ENCODE measurements around the gene KCNJ10.

The KCNJ10 gene

DNA sequence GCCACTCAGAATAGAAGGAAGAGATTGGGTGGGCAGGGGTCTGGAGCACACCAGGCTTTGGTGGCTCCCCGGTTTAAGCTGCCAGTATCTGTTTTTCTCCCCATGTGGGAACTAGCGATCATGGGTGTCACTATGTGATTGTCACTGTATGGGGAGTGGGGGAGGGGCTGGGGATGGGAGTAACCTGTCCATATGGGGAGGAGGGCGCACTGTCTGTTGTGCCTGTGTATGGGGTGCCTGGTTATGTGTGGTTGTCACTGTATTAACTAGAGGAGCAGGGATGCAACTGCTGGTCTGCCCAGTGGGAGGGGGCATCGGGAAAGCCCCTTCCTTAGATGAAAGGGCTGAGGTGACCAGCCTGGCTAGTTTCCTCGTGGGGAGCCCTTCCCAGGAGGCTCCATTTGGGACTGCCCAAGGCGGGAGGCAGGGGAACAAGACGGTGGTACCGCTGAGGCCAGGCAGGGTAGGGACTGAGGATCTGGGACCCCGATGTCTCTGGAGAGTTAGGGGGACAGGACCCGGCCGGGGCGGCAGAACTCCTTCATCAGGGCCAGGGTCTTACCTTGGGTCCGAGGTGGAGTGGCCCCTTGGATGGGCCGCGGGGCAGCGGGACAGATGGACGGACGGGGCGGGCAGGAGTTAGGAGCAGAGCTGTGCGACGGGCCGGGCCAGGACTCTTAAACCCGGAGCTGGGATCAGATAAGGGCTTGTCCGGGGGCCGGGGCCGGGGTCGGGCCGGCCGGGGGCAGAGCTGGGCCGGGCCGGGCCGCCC lies at the start of gene KCNJ10:
KCNJ10 (minus strand) TSS at position 701 of the 772 bp plus-strand sequence. CDS start 27,628 bp downstream, outside the sequence.
- Histone ChIP-seq H3K4me3 (ENCODE audit: low read depth in 1 of 2, low read length in 2 of 2) (peak within 1 kb of the TSS; percentile 43 to 80; a peak in 3 of 4 replicates), H4K20me1 (ENCODE audit: insufficient read depth, low read length) (no peaks in the 10 kb centered on the region), H2AFZ (ENCODE audit: low read depth, low read length) (peak within 1 kb of the TSS; percentile 96), H3K79me2 (ENCODE audit: insufficient read depth, low read length) (no peaks in the 10 kb centered on the region), H3K4me1 (ENCODE audit: insufficient read depth, low read length) (peaks cover 19% of the 10 kb centered on the region), H3K4me2 (ENCODE audit: insufficient read depth, low read length) (peak within 1 kb of the TSS; percentile 91), H3K27ac (ENCODE audit: low read length) (peak within 1 kb of the TSS; percentile 38; the same call in 1 of the 2 replicates), H3K27me3 (ENCODE audit: insufficient read depth, low read length, poor library complexity) (peaks cover 2% of the 10 kb centered on the region), H3K9me3 (ENCODE audit: insufficient read depth, low read length, severe bottlenecking) (no peaks in the 10 kb centered on the region), H3K9ac (ENCODE audit: low read depth, low read length) (peak within 1 kb of the TSS; percentile 54), H3K36me3 (ENCODE audit: insufficient read depth, low read length) (no peaks in the 10 kb centered on the region)
- ATAC-seq (ENCODE audit: insufficient read depth, low read depth) (0 out of 3 replicates have a peak, but pooled peaks have one; percentile 0), DNase-seq (no peak)
- peak; percentile 29 for TF ChIP-seq EZH2 (IDR thresholded peaks at IDR 0.05; ENCODE audit: borderline replicate concordance, low read depth, low read length, severe bottlenecking)
- TF ChIP-seq CTCF (IDR thresholded peaks at IDR 0.05; ENCODE audit: borderline replicate concordance, extremely low read depth, low read length, poor library complexity, severe bottlenecking): no peak

GRCh38 chr1:160118928-160119327 lies 49.0 kb upstream of the KCNJ10 start:
- H3K27me3 ChIP-seq (ENCODE audit: insufficient read depth, low read length, poor library complexity): peaks cover 35% of the 10 kb centered on the region
- no peaks in the 10 kb centered on the region for H3K9me3 ChIP-seq (ENCODE audit: insufficient read depth, low read length, severe bottlenecking)
- H2AFZ ChIP-seq (ENCODE audit: low read depth, low read length): no peak overlapping the region
- H3K36me3 ChIP-seq (ENCODE audit: insufficient read depth, low read length): no peaks in the 10 kb centered on the region
- no peaks in the 10 kb centered on the region for H3K4me1 ChIP-seq (ENCODE audit: insufficient read depth, low read length)
- TF ChIP-seq CTCF (IDR thresholded peaks at IDR 0.05; ENCODE audit: borderline replicate concordance, extremely low read depth, low read length, poor library complexity, severe bottlenecking): no peak
- TF ChIP-seq EZH2 (IDR thresholded peaks at IDR 0.05; ENCODE audit: borderline replicate concordance, low read depth, low read length, severe bottlenecking): no peak
- H3K4me3 ChIP-seq (ENCODE audit: low read depth in 1 of 2, low read length in 2 of 2): no peak overlapping the region
- DNase-seq: no peak
- no peak for ATAC-seq (ENCODE audit: insufficient read depth, low read depth)
- no peaks in the 10 kb centered on the region for H3K79me2 ChIP-seq (ENCODE audit: insufficient read depth, low read length)
- no peak overlapping the region for H3K4me2 ChIP-seq (ENCODE audit: insufficient read depth, low read length)
- H4K20me1 ChIP-seq (ENCODE audit: insufficient read depth, low read length): no peaks in the 10 kb centered on the region
- no peak overlapping the region for H3K9ac ChIP-seq (ENCODE audit: low read depth, low read length)
- H3K27ac ChIP-seq (ENCODE audit: low read length): no peak overlapping the region

DNA sequence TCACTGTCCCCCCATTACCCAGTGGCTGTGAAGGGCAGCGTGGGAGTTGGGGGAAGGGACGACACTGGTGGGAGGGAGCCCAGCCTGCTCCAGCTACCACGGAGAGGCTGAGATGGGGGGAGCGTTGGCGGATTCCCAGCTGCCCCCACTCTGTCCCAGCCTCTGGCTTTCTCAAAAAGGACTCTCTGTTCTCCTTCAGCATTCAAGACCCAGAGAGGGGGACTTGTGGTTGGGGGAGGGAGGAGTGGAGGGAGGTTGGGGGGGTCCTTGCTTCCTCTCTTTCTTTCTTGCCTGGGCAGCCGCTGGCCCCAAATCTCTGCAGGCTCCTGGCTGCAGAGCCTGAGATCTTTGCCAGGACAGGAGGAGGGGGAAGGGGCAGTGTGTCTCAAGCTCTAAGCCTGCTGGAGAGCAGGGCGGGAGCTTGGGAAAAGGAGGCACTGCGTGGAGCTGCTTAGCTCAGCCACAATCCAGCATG lies 47.8 kb upstream of the KCNJ10 start:
- no peak overlapping the region for H3K4me3 ChIP-seq (ENCODE audit: low read depth in 1 of 2, low read length in 2 of 2)
- no peak overlapping the region for H3K4me2 ChIP-seq (ENCODE audit: insufficient read depth, low read length)
- no peaks in the 10 kb centered on the region for H3K4me1 ChIP-seq (ENCODE audit: insufficient read depth, low read length)
- no peaks in the 10 kb centered on the region for H3K79me2 ChIP-seq (ENCODE audit: insufficient read depth, low read length)
- TF ChIP-seq CTCF (IDR thresholded peaks at IDR 0.05; ENCODE audit: borderline replicate concordance, extremely low read depth, low read length, poor library complexity, severe bottlenecking) (no peak), EZH2 (IDR thresholded peaks at IDR 0.05; ENCODE audit: borderline replicate concordance, low read depth, low read length, severe bottlenecking) (no peak)
- no peak overlapping the region for H3K9ac ChIP-seq (ENCODE audit: low read depth, low read length)
- ATAC-seq (ENCODE audit: insufficient read depth, low read depth) (no peak), DNase-seq (no peak)
- H2AFZ ChIP-seq (ENCODE audit: low read depth, low read length): no peak overlapping the region
- H3K27me3 ChIP-seq (ENCODE audit: insufficient read depth, low read length, poor library complexity): peaks cover 34% of the 10 kb centered on the region
- no peak overlapping the region for H3K27ac ChIP-seq (ENCODE audit: low read length)
- no peaks in the 10 kb centered on the region for H3K36me3 ChIP-seq (ENCODE audit: insufficient read depth, low read length)
- H4K20me1 ChIP-seq (ENCODE audit: insufficient read depth, low read length): no peaks in the 10 kb centered on the region
- H3K9me3 ChIP-seq (ENCODE audit: insufficient read depth, low read length, severe bottlenecking): no peaks in the 10 kb centered on the region
